ENCODE results near the gene UNK. TPM values are rescaled to one million over a fixed set of nuclear protein-coding genes. Genes with fewer than 3 reads are reported as not detected.

Gene UNK
- total RNA-seq, 1 experiment from 2014 or later, result 27.8 TPM

DNA sequence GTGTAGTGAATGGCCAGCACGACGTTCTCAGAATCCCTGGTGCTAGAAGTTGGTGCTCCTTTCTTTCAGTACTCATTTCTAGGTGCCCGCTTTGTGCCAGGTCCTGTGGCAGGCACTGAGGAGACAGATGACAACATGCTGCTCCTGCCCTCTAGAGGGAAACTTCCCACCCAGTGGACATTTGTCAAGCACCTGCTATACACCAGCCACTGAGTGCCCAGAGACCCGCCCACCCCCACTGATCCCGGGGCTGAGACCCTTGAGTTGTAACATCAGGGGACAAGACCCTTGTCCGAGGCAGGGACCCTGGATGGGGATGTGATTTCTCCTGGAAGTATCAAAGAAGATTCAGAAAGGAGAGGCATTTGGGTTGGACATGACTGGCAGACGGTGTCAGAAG, 34.5 kb downstream of the UNK start:
- ChIA-PET CTCF (no interaction called here), POLR2A (ENCODE audit: unreplicated experiment) (no interaction called here)
- Histone ChIP-seq H3K27ac (no peak overlapping the region), H3F3A (ENCODE audit: insufficient read depth, low read depth) (peaks cover 3% of the 10 kb centered on the region; the same call in 1 of the 2 replicates), H3K4me2 (no peak overlapping the region), H2AFZ (no peak overlapping the region), H3K79me2 (ENCODE audit: low read depth) (no peaks in the 10 kb centered on the region), H3K36me3 (ENCODE audit: low read depth) (peaks cover 10% of the 10 kb centered on the region), H3K9me2 (ENCODE audit: insufficient read depth) (no peaks in the 10 kb centered on the region), H3K4me1 (replicated peaks; ENCODE audit: insufficient read depth) (peaks cover 10% of the 10 kb centered on the region), H4K20me1 (ENCODE audit: insufficient read depth) (no peaks in the 10 kb centered on the region), H3K9me3 (ENCODE audit: insufficient read depth, low read depth) (no peaks in the 10 kb centered on the region), H3K4me3 (no peak overlapping the region), H3K27me3 (ENCODE audit: insufficient read depth, low read depth) (no peaks in the 10 kb centered on the region)
- intact Hi-C loops (cut with micrococcal nuclease; ENCODE audit: unreplicated experiment), result loop anchor here (5.0 kb wide), 1 partner anchor 42 kb away; a partner anchor contains a TSS
- DNase-seq, result no peak
- TF ChIP-seq, protein P1, sequence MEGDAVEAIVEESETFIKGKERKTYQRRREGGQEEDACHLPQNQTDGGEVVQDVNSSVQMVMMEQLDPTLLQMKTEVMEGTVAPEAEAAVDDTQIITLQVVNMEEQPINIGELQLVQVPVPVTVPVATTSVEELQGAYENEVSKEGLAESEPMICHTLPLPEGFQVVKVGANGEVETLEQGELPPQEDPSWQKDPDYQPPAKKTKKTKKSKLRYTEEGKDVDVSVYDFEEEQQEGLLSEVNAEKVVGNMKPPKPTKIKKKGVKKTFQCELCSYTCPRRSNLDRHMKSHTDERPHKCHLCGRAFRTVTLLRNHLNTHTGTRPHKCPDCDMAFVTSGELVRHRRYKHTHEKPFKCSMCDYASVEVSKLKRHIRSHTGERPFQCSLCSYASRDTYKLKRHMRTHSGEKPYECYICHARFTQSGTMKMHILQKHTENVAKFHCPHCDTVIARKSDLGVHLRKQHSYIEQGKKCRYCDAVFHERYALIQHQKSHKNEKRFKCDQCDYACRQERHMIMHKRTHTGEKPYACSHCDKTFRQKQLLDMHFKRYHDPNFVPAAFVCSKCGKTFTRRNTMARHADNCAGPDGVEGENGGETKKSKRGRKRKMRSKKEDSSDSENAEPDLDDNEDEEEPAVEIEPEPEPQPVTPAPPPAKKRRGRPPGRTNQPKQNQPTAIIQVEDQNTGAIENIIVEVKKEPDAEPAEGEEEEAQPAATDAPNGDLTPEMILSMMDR (conservative IDR thresholded peaks at IDR 0.05), result no peak
- no peak for TF ChIP-seq EZH2 (IDR thresholded peaks at IDR 0.05; ENCODE audit: low read depth)
- no TSS peak for BruUV-seq (replicated peaks)

GRCh38 chr17:75819678-75820077, 35.1 kb downstream of the UNK start:
- H3K9me2 ChIP-seq (ENCODE audit: insufficient read depth), result no peaks in the 10 kb centered on the region
- intact Hi-C loops (cut with micrococcal nuclease; ENCODE audit: unreplicated experiment), result loop anchor here (5.0 kb wide), 1 partner anchor 42 kb away; a partner anchor contains a TSS
- ChIA-PET POLR2A (ENCODE audit: unreplicated experiment) (no interaction called here), CTCF (no interaction called here)
- no peaks in the 10 kb centered on the region for H3K9me3 ChIP-seq (ENCODE audit: insufficient read depth, low read depth)
- peaks cover under 1% of the 10 kb centered on the region; the same call in 1 of the 2 replicates for H3F3A ChIP-seq (ENCODE audit: insufficient read depth, low read depth)
- H3K4me2 ChIP-seq, result no peak overlapping the region
- DNase-seq, result no peak
- H3K4me1 ChIP-seq (replicated peaks; ENCODE audit: insufficient read depth), result peaks cover 7% of the 10 kb centered on the region
- H4K20me1 ChIP-seq (ENCODE audit: insufficient read depth), result no peaks in the 10 kb centered on the region
- no peak overlapping the region for H2AFZ ChIP-seq
- TF ChIP-seq EZH2 (IDR thresholded peaks at IDR 0.05; ENCODE audit: low read depth), result no peak
- TF ChIP-seq, protein P1 (conservative IDR thresholded peaks at IDR 0.05), result no peak
- peaks cover 10% of the 10 kb centered on the region for H3K36me3 ChIP-seq (ENCODE audit: low read depth)
- no peak overlapping the region for H3K27ac ChIP-seq
- H3K4me3 ChIP-seq, result no peak overlapping the region
- no peaks in the 10 kb centered on the region for H3K79me2 ChIP-seq (ENCODE audit: low read depth)
- BruUV-seq (replicated peaks), result no TSS peak
- H3K27me3 ChIP-seq (ENCODE audit: insufficient read depth, low read depth), result no peaks in the 10 kb centered on the region

DNA sequence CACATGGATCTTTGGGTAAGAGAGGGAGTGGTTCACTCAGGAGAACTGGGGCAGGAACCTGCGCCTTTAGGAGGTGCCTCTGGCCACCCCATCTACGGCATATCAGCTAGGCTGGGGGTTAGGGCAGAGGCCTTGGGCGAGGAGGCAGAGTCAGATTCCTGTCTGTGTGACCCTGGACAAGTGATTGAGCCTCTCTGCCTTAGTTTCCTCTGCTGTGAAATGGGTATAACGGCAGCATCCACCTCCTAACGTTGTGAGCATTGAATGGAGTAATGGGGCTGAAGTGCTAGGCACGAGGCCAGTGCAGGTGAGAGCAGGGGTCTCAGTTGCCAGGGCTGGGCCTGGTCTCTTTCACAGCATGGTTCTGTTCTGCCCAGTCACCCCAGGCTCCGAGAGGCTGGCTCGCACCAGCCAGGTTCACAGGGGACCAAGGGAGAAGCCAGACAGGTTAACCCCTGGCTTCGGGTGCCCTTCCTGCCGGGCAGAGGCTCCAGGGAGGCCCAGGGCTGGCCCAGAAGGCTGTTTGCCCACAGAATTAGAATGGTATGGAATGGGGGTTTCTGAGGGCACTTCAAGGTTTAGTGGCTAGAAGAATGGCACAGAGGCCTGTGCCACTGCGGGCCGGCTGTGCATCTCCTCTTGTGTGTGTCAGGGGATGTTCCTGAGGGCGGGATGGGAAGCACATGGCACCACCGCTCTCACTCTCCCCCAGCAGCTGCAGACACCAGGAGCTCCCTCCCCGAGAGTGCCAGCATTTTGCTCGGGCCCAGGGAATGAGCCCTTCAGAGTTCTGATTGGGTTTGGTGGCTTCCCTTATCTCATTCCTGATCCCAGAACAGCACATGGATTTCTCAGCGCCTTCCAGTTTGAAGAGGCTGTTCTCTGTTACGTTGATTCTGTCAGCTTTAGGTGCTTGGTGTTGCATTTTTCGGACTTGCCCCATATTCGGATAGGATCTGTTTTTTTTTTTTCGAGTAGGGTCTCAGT, 35.8 kb downstream of the UNK start:
- ChIA-PET CTCF (interaction anchor here (0.7 kb wide), 1 partner anchor 27 kb away, joined by 3 read pairs; no protein-coding TSS in a partner anchor), POLR2A (ENCODE audit: unreplicated experiment) (interaction anchor here (0.6 to 0.7 kb wide), 2 partner anchors 16 to 38 kb away, joined by 4 to 9 read pairs; no protein-coding TSS in a partner anchor)
- Histone ChIP-seq H3K27ac (no peak overlapping the region), H3K9me3 (ENCODE audit: insufficient read depth, low read depth) (no peaks in the 10 kb centered on the region), H3K27me3 (ENCODE audit: insufficient read depth, low read depth) (no peaks in the 10 kb centered on the region), H3K9me2 (ENCODE audit: insufficient read depth) (no peaks in the 10 kb centered on the region), H3K4me3 (no peak overlapping the region), H3K79me2 (ENCODE audit: low read depth) (no peaks in the 10 kb centered on the region), H3K4me2 (no peak overlapping the region), H3K36me3 (ENCODE audit: low read depth) (peaks cover 10% of the 10 kb centered on the region), H4K20me1 (ENCODE audit: insufficient read depth) (no peaks in the 10 kb centered on the region), H2AFZ (no peak overlapping the region), H3K4me1 (replicated peaks; ENCODE audit: insufficient read depth) (peaks cover 1% of the 10 kb centered on the region), H3F3A (ENCODE audit: insufficient read depth, low read depth) (no peaks in the 10 kb centered on the region)
- DNase-seq, result no peak
- BruUV-seq (replicated peaks), result no TSS peak
- intact Hi-C loops (cut with micrococcal nuclease; ENCODE audit: unreplicated experiment), result no loop called here
- no peak for TF ChIP-seq EZH2 (IDR thresholded peaks at IDR 0.05; ENCODE audit: low read depth)
- TF ChIP-seq, protein P1 (conservative IDR thresholded peaks at IDR 0.05), result no peak
